ENCODE measurements around the gene EVX1. TPM values are rescaled to one million over a fixed set of nuclear protein-coding genes. Genes with fewer than 3 reads are reported as not detected.

Gene EVX1
- total RNA-seq, 6 donors from 2014 or later = not detected

DNA sequence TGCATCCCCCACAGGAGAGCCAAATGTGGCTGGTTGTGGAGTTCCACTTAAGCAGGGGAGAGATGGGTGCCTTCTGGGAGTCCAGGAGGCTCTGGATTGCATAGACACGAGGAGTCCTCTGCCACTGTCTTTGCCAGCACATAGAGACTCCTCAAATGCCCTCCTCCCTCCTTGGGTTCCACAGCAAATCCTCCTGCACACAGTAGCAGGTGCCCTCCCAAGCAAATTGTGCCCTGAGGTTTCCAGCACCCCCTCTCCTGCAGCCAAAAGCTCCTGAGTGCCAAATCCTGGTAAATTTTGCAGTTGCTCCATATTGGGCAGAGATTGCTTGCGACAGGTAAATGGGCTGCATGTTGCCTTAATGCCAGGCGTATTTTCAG, 5.8 kb downstream of the EVX1 start:
- no peak overlapping the region for H3K27ac ChIP-seq
- DNase-seq = no peak
- H3K9me3 ChIP-seq = no peaks in the 10 kb centered on the region
- TF ChIP-seq POLR2AphosphoS5 (IDR thresholded peaks at IDR 0.05) = no peak
- H3K4me1 ChIP-seq = peaks cover 15 to 37% (median 33%) of the 10 kb centered on the region in 4 donors
- no peak for ATAC-seq (ENCODE audit: low FRiP score in 2 of 2)
- WGBS, 2 donors = 50 to 71% methylated on average over 3 of the region's 3 CpGs
- no peaks in the 10 kb centered on the region for H3K36me3 ChIP-seq
- H3K4me3 ChIP-seq = no peak overlapping the region
- H3K27me3 ChIP-seq = peaks cover 0 to 86% (median 50%) of the 10 kb centered on the region in 4 donors

GRCh38 chr7:27248911-27249723, 6.5 kb downstream of the EVX1 start:
- H3K9me3 ChIP-seq = no peaks in the 10 kb centered on the region
- H3K36me3 ChIP-seq = no peaks in the 10 kb centered on the region
- DNase-seq = peak in 1 of 2 donors; percentile 58
- H3K27ac ChIP-seq = no peak overlapping the region
- no peak for TF ChIP-seq POLR2AphosphoS5 (IDR thresholded peaks at IDR 0.05)
- no peak for TF ChIP-seq EP300 (IDR thresholded peaks at IDR 0.05)
- H3K27me3 ChIP-seq = peaks cover 0 to 79% (median 45%) of the 10 kb centered on the region in 4 donors
- peaks cover 15 to 35% (median 30%) of the 10 kb centered on the region in 4 donors for H3K4me1 ChIP-seq
- WGBS, 2 donors = 13 to 15% methylated on average over 19 to 23 of the region's 23 CpGs
- no peak overlapping the region for H3K4me3 ChIP-seq
- ATAC-seq (ENCODE audit: low FRiP score in 2 of 2) = no peak

- ATAC-seq (ENCODE audit: low FRiP score in 2 of 2) = no peak
- TF ChIP-seq EP300 (IDR thresholded peaks at IDR 0.05) (no peak), POLR2A (IDR thresholded peaks at IDR 0.05) (no peak), POLR2AphosphoS5 (IDR thresholded peaks at IDR 0.05) (no peak)
- TF ChIP-seq, protein P1, sequence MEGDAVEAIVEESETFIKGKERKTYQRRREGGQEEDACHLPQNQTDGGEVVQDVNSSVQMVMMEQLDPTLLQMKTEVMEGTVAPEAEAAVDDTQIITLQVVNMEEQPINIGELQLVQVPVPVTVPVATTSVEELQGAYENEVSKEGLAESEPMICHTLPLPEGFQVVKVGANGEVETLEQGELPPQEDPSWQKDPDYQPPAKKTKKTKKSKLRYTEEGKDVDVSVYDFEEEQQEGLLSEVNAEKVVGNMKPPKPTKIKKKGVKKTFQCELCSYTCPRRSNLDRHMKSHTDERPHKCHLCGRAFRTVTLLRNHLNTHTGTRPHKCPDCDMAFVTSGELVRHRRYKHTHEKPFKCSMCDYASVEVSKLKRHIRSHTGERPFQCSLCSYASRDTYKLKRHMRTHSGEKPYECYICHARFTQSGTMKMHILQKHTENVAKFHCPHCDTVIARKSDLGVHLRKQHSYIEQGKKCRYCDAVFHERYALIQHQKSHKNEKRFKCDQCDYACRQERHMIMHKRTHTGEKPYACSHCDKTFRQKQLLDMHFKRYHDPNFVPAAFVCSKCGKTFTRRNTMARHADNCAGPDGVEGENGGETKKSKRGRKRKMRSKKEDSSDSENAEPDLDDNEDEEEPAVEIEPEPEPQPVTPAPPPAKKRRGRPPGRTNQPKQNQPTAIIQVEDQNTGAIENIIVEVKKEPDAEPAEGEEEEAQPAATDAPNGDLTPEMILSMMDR (IDR thresholded peaks at IDR 0.05) = no peak
- H3K27me3 ChIP-seq = peaks cover 0 to 73% (median 37%) of the 10 kb centered on the region in 4 donors
- H3K4me1 ChIP-seq = peaks cover 15 to 32% (median 29%) of the 10 kb centered on the region in 4 donors
- no peaks in the 10 kb centered on the region for H3K36me3 ChIP-seq
- DNase-seq = no peak
- no peak overlapping the region for H3K4me3 ChIP-seq
- no peaks in the 10 kb centered on the region for H3K9me3 ChIP-seq
- H3K27ac ChIP-seq = no peak overlapping the region
- 11 to 13% methylated on average over 19 of the region's 19 CpGs for WGBS, 2 donors
Observed at GRCh38 chr7:27249724-27250556, 7.3 kb downstream of the EVX1 start.

DNA sequence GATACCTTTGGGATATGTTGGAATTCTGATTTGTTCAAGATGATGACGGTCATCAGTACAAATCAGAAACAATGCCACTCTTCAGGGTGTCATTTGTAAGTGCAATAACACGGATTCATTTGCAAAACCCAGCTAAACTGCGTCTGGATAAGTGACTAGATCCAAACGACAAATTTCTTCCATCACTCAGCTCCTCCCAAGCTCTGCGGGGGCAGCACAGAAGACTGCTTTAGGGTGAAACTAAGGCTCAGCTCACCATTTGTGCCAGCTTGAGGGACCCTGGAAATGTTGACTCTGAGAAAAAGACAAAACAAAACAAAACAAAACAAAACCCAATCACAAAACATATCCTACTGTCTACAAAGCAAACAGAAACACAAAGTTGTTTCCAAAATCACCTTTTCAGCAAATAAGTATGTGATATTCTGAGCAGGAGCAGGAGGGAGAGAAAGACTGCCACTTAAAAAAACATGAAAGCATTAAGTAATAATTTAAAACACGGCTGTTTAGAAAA, 8.0 kb downstream of the EVX1 start:
- TF ChIP-seq POLR2AphosphoS5 (IDR thresholded peaks at IDR 0.05) (no peak), EP300 (IDR thresholded peaks at IDR 0.05) (no peak), POLR2A (IDR thresholded peaks at IDR 0.05) (no peak)
- TF ChIP-seq, protein P1 (IDR thresholded peaks at IDR 0.05) = no peak
- peaks cover 15 to 25% (median 22%) of the 10 kb centered on the region in 4 donors for H3K4me1 ChIP-seq
- H3K36me3 ChIP-seq = no peaks in the 10 kb centered on the region
- peaks cover 0 to 67% (median 30%) of the 10 kb centered on the region in 4 donors for H3K27me3 ChIP-seq
- H3K9me3 ChIP-seq = no peaks in the 10 kb centered on the region
- 11 to 20% methylated on average over 6 of the region's 6 CpGs for WGBS, 2 donors
- H3K4me3 ChIP-seq = no peak overlapping the region
- ATAC-seq (ENCODE audit: low FRiP score in 2 of 2) = no peak
- H3K27ac ChIP-seq = no peak overlapping the region
- DNase-seq = no peak

DNA sequence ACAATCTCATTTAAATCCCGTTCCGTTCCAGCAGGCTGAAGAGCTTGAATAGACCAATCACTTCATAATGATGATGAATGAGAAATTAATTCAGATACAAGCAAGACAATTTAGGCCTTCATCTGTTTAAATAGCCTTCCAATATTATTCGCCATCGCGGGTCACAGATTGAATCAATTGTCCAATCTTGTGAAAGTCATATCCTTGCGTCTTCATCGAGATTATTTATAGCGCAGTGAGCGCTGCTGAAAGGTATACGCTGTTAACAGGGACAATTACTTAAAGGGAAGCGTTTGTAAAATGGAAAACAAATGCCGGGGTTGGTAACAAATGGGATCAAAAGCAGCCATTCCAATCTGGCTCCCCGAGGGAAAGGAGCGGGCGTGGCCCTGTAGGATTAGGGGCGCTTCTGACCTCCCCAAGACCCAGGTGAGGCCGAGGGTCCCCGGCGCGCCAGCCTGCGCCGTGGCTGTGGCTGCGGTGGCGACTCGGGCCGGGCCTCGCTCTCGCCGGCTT, 8.6 kb downstream of the EVX1 start:
- Histone ChIP-seq H3K4me3 (peak overlapping the region in 2 of 4 donors; percentile 3), H3K27me3 (peaks cover 0 to 61% (median 24%) of the 10 kb centered on the region in 4 donors), H3K9me3 (no peaks in the 10 kb centered on the region), H3K36me3 (no peaks in the 10 kb centered on the region), H3K4me1 (peaks cover 10 to 19% (median 16%) of the 10 kb centered on the region in 4 donors), H3K27ac (no peak overlapping the region)
- no peak for DNase-seq
- ATAC-seq (ENCODE audit: low FRiP score in 2 of 2) = no peak
- 7 to 11% methylated on average over 20 to 27 of the region's 29 CpGs for WGBS, 2 donors
- no peak for TF ChIP-seq POLR2AphosphoS5 (IDR thresholded peaks at IDR 0.05)
- TF ChIP-seq POLR2A (IDR thresholded peaks at IDR 0.05) = no peak
- TF ChIP-seq, protein P1 (IDR thresholded peaks at IDR 0.05) = no peak
- no peak for TF ChIP-seq EP300 (IDR thresholded peaks at IDR 0.05)
